H9 (cell line): ENCODE results near the gene NSL1. TPM values are rescaled to one million over a fixed set of nuclear protein-coding genes. Genes with fewer than 3 reads are reported as not detected.

ENCODE experiments used
- DNase-seq: peaks from one replicate; pipeline ENCODE4 v3.0.0-alpha.2; 2017
- H2AFZ ChIP-seq: one replicate; pipeline ENCODE4 v1.6.1; 2013; ENCODE audit warnings: mild to moderate bottlenecking, low read length, control low read depth, moderate library complexity
- H2AK5ac ChIP-seq: 2 replicates; pipeline ENCODE4 v1.6.1; 2013; ENCODE audit warnings: low read length, control low read depth, mixed read lengths; ENCODE audit not compliant: insufficient read length
- H2BK120ac ChIP-seq: one replicate; pipeline ENCODE4 v1.6.1; 2013; ENCODE audit warnings: low read depth, mild to moderate bottlenecking, low read length, control low read depth, inconsistent platforms; ENCODE audit not compliant: poor library complexity, severe bottlenecking
- H2BK12ac ChIP-seq: 2 replicates; pipeline ENCODE4 v1.6.1; 2013; ENCODE audit warnings: low read length, control low read depth, mixed read lengths, low read depth; ENCODE audit not compliant: insufficient read length
- H2BK15ac ChIP-seq: 2 replicates; pipeline ENCODE4 v1.6.1; 2013; ENCODE audit warnings: low read depth, low read length, control low read depth
- H2BK20ac ChIP-seq: one replicate; pipeline ENCODE4 v1.6.1; 2013; ENCODE audit warnings: low read depth, mild to moderate bottlenecking, low read length, control low read depth, inconsistent platforms; ENCODE audit not compliant: poor library complexity, severe bottlenecking
- H2BK5ac ChIP-seq: 2 replicates; pipeline ENCODE4 v1.6.1; 2013; ENCODE audit warnings: low read length, control low read depth, mixed read lengths; ENCODE audit not compliant: insufficient read length
- H3K14ac ChIP-seq: 2 replicates; pipeline ENCODE4 v1.6.1; 2013; ENCODE audit warnings: low read length, control low read depth; ENCODE audit not compliant: insufficient read depth
- H3K18ac ChIP-seq: 2 replicates; pipeline ENCODE4 v1.6.1; 2013; ENCODE audit warnings: low read depth, mild to moderate bottlenecking, mixed read lengths, low read length, control low read depth; ENCODE audit not compliant: insufficient read length
- H3K23ac ChIP-seq: 2 replicates; pipeline ENCODE4 v1.6.1; 2013; ENCODE audit warnings: low read length, control low read depth, mixed read lengths, low read depth; ENCODE audit not compliant: insufficient read length
- H3K23me2 ChIP-seq: 2 replicates; pipeline ENCODE4 v1.6.1; 2013; ENCODE audit warnings: low read depth, mild to moderate bottlenecking, mixed read lengths, low read length, control low read depth; ENCODE audit not compliant: insufficient read length, poor library complexity, severe bottlenecking
- H3K27ac ChIP-seq: 2 replicates; pipeline ENCODE4 v1.5.1; 2013; ENCODE audit warnings: low read length, control low read depth, mixed read lengths, low read depth; ENCODE audit not compliant: insufficient read length
- H3K27me3 ChIP-seq: 2 replicates; pipeline ENCODE4 v1.6.1; 2013; ENCODE audit warnings: low read length, control low read depth, inconsistent platforms; ENCODE audit not compliant: insufficient read depth
- H3K4ac ChIP-seq: 2 replicates; pipeline ENCODE4 v1.6.1; 2013; ENCODE audit warnings: low read depth, mild to moderate bottlenecking, control low read depth, inconsistent platforms, low read length, moderate library complexity
- H3K4me1 ChIP-seq: 2 replicates; pipeline ENCODE4 v1.6.1; 2013; ENCODE audit warnings: low read length, control low read depth, inconsistent platforms; ENCODE audit not compliant: insufficient read depth
- H3K4me2 ChIP-seq: 2 replicates; pipeline ENCODE4 v1.6.1; 2013; ENCODE audit warnings: low read length, control low read depth, mixed read lengths; ENCODE audit not compliant: insufficient read length, insufficient read depth
- H3K56ac ChIP-seq: 2 replicates; pipeline ENCODE4 v1.6.1; 2013; ENCODE audit warnings: low read depth, mild to moderate bottlenecking, mixed read lengths, low read length, control low read depth; ENCODE audit not compliant: insufficient read length
- H3K79me1 ChIP-seq: 2 replicates; pipeline ENCODE4 v1.6.1; 2013; ENCODE audit warnings: low read depth, mild to moderate bottlenecking, moderate library complexity, low read length, control low read depth, inconsistent platforms; ENCODE audit not compliant: insufficient read depth, poor library complexity, severe bottlenecking
- H3K79me2 ChIP-seq: 2 replicates; pipeline ENCODE4 v1.6.1; 2013; ENCODE audit warnings: low read length, control low read depth, inconsistent platforms; ENCODE audit not compliant: insufficient read depth
- H3K9ac ChIP-seq: 2 replicates; pipeline ENCODE4 v1.6.1; 2013; ENCODE audit warnings: low read length, control low read depth, mixed read lengths; ENCODE audit not compliant: insufficient read length; ENCODE audit errors: extremely low read depth
- H3K9me3 ChIP-seq: one replicate; pipeline ENCODE4 v1.6.1; 2013; ENCODE audit warnings: low read depth, low read length, inconsistent platforms; ENCODE audit not compliant: control insufficient read depth
- H3T11ph ChIP-seq: one replicate; pipeline ENCODE4 v1.6.1; 2013; ENCODE audit warnings: mild to moderate bottlenecking, low read length, control low read depth, inconsistent platforms
- H4K20me1 ChIP-seq: one replicate; pipeline ENCODE4 v1.6.1; 2013; ENCODE audit not compliant: control insufficient read depth, insufficient read length, insufficient read depth
- H4K5ac ChIP-seq: 2 replicates; pipeline ENCODE4 v1.6.1; 2013; ENCODE audit warnings: low read depth, mild to moderate bottlenecking, mixed read lengths, low read length, control low read depth; ENCODE audit not compliant: insufficient read length
- H4K8ac ChIP-seq: replicated peaks from 2 replicates; pipeline ENCODE4 v1.6.1; 2013; ENCODE audit warnings: low read length, control low read depth, mixed read lengths, low read depth; ENCODE audit not compliant: insufficient read length
- H4K91ac ChIP-seq: 2 replicates; pipeline ENCODE4 v1.6.1; 2013; ENCODE audit warnings: low read depth, mild to moderate bottlenecking, moderate library complexity, mixed read lengths, low read length, control low read depth; ENCODE audit not compliant: insufficient read length
- H3K27ac Mint-ChIP-seq, 3 experiments: 2 replicates in 2 of 3; 3 replicates in 1 of 3; pipeline ENCODE4 v1.8.0; 2020 to 2021; ENCODE audit warnings: mixed read lengths in 3 of 3, mild to moderate bottlenecking in 1 of 3, moderate library complexity in 1 of 3
- H3K27me3 Mint-ChIP-seq: 2 replicates; pipeline ENCODE4 v1.8.0; 2021; ENCODE audit warnings: low read depth, mild to moderate bottlenecking, moderate library complexity, mixed read lengths
- H3K36me3 Mint-ChIP-seq, 3 experiments: 2 replicates in 2 of 3; 3 replicates in 1 of 3; pipeline ENCODE4 v1.8.0; 2020 to 2021; ENCODE audit warnings: low read depth in 3 of 3, mixed read lengths in 3 of 3; ENCODE audit not compliant: insufficient read depth in 1 of 3
- H3K4me1 Mint-ChIP-seq, 2 experiments: 2 replicates each; pipeline ENCODE4 v1.8.0; 2020; ENCODE audit warnings: mixed read lengths in 2 of 2
- H3K4me3 Mint-ChIP-seq, 2 experiments: 2 replicates in 1 of 2; 3 replicates in 1 of 2; pipeline ENCODE4 v1.8.0; 2020 to 2021; ENCODE audit warnings: mild to moderate bottlenecking in 2 of 2, mixed read lengths in 2 of 2, moderate library complexity in 1 of 2
- H3K9me3 Mint-ChIP-seq, 2 experiments: 2 replicates in 1 of 2; 3 replicates in 1 of 2; pipeline ENCODE4 v1.8.0; 2020; ENCODE audit warnings: mild to moderate bottlenecking in 2 of 2, mixed read lengths in 2 of 2, moderate library complexity in 1 of 2
- WGBS: extraction: QIAGEN DNeasy Blood & Tissue Kit; methylation state at CpG from one replicate; pipeline ENCODE4 v1.1.7; 2013; ENCODE audit warnings: missing lambda C conversion rate, low lambda C conversion rate, mixed read lengths; ENCODE audit not compliant: insufficient read length; ENCODE audit errors: extremely low coverage; 5-methylcytosine and 5-hydroxymethylcytosine counted together
- total RNA-seq: library from RNA; stranded (reverse); gene quantifications from 2 replicates; pipeline ENCODE4 v1.2.1, GENCODE V29; 2021
- TF ChIP-seq, protein P1 (sequence below): fragments of 200-600 bp; sonication (generic); conservative IDR thresholded peaks from 3 replicates; pipeline ENCODE4 v1.8.0; 2021; ENCODE audit warnings: antibody characterized with exemption, mild to moderate bottlenecking

Gene NSL1
- total RNA-seq, 1 experiment from 2014 or later: 49.3 TPM

DNA sequence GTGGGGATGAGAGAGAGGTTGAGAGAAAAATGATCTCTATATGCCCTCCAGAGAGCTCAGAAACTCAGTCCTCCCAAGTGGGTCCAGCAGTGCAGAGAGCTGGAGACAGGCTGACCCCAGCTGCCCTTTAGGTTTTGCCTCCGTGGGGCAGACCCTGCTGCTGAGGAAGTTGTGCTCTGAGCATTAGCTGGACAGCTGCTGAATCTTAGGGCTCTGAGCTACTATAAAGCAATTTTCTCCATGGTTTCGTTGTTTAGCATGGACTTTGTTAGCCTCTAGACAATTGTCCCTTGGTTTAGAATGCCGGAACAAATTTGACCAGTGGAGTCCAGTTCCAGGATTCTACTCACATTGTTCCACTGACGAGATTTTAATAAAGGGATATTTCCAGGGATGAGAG is 114.0 kb downstream of the NSL1 start:
- no peaks in the 10 kb centered on the region for H4K20me1 ChIP-seq
- Mint-ChIP-seq H3K4me3 (no peak overlapping the region), H3K36me3 (no peaks in the 10 kb centered on the region), H3K9me3 (no peaks in the 10 kb centered on the region; a peak in 1 of 5 replicates), H3K4me1 (peaks cover 5 to 8% of the 10 kb centered on the region in 2 experiments; a peak in 3 of 4 replicates), H3K27ac (no peak overlapping the region), H3K27me3 (peaks cover 2% of the 10 kb centered on the region; the same call in 1 of the 2 replicates)
- H3K14ac ChIP-seq: no peak overlapping the region
- H3K4me2 ChIP-seq: no peak overlapping the region
- no peak overlapping the region for H2BK15ac ChIP-seq
- H4K91ac ChIP-seq: no peak overlapping the region
- H3K4me1 ChIP-seq: peaks cover 3% of the 10 kb centered on the region; the same call in 1 of the 2 replicates
- H3K56ac ChIP-seq: no peak overlapping the region
- no peak overlapping the region for H3K4ac ChIP-seq
- DNase-seq: peak; percentile 16
- H3T11ph ChIP-seq: no peak overlapping the region
- H2AFZ ChIP-seq: no peak overlapping the region
- no peak overlapping the region for H4K8ac ChIP-seq
- no CpG with 5 or more reads among the region's 4 CpGs for WGBS
- no peaks in the 10 kb centered on the region for H3K27me3 ChIP-seq
- TF ChIP-seq, protein P1, sequence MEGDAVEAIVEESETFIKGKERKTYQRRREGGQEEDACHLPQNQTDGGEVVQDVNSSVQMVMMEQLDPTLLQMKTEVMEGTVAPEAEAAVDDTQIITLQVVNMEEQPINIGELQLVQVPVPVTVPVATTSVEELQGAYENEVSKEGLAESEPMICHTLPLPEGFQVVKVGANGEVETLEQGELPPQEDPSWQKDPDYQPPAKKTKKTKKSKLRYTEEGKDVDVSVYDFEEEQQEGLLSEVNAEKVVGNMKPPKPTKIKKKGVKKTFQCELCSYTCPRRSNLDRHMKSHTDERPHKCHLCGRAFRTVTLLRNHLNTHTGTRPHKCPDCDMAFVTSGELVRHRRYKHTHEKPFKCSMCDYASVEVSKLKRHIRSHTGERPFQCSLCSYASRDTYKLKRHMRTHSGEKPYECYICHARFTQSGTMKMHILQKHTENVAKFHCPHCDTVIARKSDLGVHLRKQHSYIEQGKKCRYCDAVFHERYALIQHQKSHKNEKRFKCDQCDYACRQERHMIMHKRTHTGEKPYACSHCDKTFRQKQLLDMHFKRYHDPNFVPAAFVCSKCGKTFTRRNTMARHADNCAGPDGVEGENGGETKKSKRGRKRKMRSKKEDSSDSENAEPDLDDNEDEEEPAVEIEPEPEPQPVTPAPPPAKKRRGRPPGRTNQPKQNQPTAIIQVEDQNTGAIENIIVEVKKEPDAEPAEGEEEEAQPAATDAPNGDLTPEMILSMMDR: no peak
- H2AK5ac ChIP-seq: no peak overlapping the region
- H3K23ac ChIP-seq: no peak overlapping the region
- H2BK20ac ChIP-seq: no peak overlapping the region
- H3K27ac ChIP-seq: no peak overlapping the region
- no peak overlapping the region for H2BK120ac ChIP-seq
- no peak overlapping the region for H2BK5ac ChIP-seq
- H3K79me1 ChIP-seq: no peaks in the 10 kb centered on the region
- no peak overlapping the region for H2BK12ac ChIP-seq
- H3K79me2 ChIP-seq: no peaks in the 10 kb centered on the region
- no peak overlapping the region for H4K5ac ChIP-seq
- H3K18ac ChIP-seq: no peak overlapping the region
- no peaks in the 10 kb centered on the region for H3K9me3 ChIP-seq
- no peak overlapping the region for H3K9ac ChIP-seq
- H3K23me2 ChIP-seq: no peaks in the 10 kb centered on the region
